Measurements from ENCODE around the gene CEP131.
A peak's percentile ranks its signal among the peaks of the same experiment; 100 is the strongest.
"Not testable (repeated sequence)": the region's sequence is repeated elsewhere in the genome, so short reads cannot be mapped to it uniquely, and the experiment has no call there.

Gene CEP131

DNA sequence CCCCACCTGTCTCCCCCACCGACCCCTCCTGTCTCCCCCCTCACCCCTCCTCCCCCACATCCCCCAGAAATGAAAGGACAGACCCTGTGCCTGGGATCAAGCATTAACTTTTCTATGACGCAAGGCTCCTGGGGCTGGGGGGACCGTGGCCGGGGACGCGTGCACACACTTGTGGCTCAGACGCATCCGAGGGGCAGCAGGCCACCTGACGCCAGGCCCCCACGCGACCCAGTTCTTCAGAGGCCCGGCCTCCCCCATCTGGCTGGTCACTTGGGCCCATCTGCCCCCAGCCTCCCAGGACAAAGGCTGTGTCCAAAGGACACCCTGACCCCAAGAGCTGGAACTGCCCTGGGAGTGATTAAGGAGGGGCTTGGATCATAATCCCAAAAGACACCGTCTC, 71.5 kb downstream of the CEP131 start:
- DNase-seq (ENCODE audit: low read depth): no peak

DNA sequence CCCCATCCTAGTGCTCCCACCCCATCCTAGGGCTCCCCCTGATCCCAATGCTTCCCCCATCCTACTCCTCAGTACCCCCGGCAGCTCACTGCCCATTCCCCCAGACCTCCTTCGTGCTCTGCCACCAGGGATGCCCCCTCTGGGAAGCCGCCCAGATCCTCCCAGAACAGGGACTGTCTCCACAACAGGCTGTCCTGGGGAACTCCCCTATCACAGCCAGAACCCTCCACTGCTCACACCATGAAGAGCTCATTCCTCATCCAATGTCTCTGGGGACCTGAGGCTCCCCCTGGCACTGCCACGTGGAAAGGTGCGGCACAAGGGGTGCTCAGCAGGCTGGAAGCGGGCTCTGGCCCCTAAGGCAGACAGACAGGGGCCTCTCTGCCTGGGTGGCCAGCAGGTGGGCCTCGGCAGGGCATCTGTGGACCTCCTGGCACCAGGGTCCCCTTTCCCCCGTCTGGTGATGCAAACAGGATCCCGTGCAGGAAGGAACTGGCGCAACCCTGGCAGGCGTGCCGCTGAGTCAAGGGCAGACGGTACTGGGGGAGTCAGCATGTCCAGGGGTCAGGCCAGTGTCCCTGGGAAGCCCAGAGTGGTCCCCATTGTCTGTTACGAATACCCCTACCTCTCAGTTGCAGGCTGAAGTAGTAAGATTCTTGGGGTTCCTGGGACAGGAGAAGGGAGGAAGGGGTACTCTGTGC, 72.2 kb downstream of the CEP131 start:
- no peak for DNase-seq (ENCODE audit: low read depth)

DNA sequence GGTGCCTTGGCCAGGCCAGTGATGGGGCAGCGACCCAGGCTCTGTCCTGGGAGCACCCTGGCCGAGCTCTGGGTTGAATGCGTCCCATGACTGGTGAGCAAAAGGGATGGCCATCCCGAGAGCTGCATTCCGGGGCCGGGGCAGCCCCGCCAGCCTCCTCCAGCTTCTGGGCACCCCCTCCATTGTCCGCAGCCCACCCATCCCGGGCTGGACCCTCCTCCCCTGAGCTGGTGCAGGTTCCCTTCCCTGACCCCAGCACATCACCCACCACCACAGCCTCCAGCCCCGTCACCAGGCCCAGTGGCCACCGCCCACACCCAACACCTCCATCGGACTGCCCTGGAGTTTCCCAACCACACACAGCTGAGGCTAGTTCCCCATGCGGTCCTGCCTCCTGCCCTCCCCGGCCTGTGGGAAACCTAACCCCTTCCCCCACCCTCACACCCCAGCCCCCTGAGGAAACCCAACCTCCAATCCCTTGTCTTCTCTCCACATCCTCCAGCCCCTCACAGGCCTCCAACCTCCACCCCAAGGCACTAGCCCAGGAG, 73.7 kb downstream of the CEP131 start:
- no peak for DNase-seq (ENCODE audit: low read depth)

DNA sequence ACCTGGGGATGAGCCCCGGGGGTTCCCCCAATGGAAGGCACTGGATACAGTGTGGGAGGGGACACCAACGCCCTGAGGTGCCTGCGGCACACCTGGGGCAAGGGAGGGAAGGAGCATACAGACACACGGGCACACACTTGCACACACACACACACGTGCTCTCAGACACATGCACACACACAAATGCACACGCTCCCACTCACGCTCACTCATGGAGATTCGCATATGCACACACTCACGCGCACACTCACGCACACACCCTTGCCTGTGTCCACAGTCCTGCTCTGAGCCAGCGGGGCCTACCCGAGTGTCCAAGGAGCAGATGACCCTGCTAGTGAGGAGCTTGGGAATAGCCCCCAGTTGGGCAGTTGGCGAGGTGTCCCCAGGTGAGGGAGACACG, 74.2 kb downstream of the CEP131 start:
- DNase-seq (ENCODE audit: low read depth): no peak

DNA sequence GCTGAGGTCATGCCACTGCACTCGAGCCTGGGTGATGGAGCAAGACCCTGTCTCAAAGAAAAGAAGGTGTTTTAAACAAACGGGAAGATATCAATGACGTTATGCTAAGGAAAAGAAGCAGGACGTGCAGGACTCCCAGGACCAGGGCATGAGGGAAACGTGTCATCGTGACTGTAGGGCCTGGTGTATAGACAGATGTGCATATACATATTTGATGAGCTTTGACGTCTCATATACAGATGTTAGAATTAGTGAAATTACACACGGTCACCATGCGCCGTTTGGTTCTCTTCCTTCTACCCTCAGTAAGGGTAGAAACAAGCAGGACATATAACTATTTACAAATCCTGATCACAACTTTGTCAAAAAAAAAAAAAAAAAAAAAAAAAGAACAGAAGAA, 75.1 kb downstream of the CEP131 start:
- DNase-seq (ENCODE audit: low read depth): no peak

DNA sequence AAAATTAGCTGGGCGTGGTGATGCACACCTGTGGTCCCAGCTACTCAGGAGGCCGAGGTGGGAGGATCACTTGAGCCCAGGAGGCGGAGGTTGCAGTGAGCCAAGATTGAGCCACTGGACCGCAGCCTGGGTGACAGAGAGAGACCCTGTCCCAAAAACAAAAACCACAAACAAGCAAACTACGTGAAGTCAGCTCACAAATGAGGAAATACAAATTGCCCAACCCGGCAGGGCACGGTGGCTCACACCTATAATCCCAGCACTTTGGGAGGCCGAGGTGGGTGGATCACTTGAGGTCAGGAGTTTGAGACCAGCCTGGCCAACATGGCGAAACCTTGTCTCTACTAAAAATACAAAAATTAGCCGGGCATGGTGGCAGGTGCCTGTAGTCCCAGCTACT, 76.6 kb downstream of the CEP131 start:
- not testable (repeated sequence) for DNase-seq (ENCODE audit: low read depth)

DNA sequence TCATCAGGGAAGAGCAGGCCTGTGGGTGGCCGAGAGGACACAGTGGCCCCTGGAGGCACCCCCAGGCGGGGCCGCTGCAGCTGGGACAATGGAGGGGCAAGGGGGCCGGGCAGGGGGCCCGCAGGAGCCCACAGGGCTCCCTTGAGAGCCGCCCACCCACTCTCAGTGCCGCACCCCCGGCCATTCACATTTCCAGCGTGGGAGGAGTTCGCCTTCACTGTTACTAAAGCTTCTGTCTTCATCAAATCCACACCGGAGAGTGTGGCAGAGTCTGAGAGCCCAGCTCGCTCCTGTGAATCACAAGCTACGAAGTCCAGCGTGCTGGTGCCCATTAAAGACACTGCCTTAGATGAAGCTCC, 78.4 kb downstream of the CEP131 start:
- DNase-seq (ENCODE audit: low read depth): no peak

DNA sequence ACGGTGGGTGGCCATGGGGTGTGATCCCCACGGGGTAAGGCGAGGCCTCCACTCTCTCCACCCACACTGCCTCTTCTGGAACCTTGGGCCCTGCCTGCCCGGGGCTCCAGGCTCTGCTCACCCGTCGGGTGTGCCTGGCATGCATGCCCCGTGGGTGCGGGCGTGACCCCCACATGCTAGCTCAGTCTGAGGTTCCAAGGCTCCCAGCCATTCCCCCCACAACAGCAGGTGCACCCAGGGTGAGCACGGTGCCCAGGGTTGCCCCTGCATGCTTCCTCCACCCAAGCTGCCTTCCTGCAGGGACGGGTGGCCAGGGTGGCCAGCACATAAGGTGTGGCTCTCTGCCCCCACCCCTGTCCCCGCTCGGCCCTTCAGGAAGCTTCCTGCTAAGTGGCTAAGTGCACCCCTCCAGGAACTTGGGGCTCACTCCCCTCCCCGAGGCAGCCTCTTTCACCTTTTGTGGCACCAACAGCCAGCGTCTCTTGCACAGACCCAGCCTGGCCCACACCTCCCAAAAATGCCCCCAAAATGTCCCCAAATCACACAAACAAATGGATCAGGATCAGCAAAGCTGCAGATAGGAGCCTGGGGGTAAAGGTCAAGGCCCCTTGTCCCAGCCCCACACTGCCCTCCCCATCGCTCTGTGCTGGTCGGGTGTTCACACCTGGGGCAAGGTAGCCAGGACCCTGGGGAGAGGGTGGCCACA, 78.9 kb downstream of the CEP131 start:
- DNase-seq (ENCODE audit: low read depth): no peak

DNA sequence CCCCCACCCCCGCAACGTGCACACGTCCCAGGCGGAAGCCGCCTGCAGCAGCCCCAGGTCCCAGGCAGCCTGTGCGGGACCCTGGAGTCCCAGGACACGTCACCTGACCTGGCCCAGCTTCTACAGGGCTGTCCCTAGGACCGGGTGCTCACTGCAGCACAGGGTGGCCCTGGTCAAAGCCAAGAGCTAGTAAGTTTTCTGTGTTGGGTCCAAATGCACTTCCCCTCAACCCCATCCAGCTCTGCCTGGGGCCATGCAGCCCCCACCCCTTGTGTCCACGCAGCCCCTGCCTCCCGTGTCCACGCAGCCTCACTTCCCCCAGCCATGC, 79.6 kb downstream of the CEP131 start:
- no peak for DNase-seq (ENCODE audit: low read depth)

DNA sequence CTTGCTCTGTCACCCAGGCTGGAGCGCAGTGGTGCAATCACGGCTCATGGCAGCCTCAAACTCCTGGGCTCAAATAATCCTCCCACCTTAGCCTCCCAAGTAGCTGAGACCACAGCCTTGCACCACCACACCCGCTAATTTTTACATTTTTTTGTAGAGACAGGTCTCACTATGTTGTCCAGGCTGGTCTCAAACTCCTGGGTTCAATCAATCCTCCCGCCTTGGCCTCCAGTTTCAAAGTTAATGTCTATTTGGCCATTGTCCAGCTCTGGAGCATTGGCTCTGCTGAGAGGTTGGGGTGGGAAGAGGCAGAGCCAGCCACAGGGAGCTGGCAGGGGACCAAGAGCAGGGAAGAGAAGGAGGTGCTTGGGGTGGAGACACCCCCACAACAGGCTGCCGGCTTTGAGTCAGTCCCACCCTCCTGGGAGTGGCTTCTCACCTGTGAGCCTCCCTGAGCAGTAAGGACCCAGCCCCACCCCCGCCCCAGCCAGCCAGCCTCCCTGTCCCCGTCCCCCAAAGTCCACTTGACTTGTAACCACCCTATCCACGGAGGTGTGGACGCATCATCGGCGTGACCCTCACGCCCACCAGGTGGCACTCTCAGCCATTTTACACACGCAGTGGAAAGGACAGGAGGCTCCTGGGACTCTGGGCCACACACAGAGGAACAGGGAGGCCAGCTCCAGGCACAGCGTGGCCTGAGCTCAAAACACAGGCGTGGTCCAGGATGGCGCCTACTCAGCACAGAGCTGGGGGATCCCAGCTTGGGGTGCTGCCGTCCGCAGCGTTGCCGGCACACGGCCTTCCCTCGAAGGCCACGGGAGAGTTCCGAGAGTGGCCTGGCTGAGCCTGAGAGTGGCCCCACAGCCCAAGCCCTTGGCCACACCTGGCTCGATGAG, 80.2 kb downstream of the CEP131 start:
- DNase-seq (ENCODE audit: low read depth): peak; percentile 32

DNA sequence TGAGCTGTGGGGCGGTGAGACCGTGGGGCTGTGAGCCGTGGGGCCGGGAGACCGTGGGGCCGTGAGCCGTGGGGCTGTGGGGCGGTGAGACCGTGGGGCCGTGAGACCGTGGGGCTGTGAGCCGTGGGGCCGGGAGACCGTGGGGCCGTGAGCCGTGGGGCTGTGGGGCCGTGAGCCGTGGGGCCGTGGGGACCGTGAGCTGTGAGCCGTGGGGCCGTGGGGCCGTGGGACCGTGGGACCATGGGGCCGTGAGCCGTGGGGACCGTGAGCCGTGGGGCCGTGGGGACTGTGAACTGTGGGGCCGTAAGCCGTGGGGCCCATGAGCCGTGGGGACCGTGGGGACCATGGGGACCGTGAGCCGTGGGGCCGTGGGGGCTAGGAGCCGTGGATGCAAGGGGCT, 82.1 kb downstream of the CEP131 start:
- DNase-seq (ENCODE audit: low read depth): no peak

DNA sequence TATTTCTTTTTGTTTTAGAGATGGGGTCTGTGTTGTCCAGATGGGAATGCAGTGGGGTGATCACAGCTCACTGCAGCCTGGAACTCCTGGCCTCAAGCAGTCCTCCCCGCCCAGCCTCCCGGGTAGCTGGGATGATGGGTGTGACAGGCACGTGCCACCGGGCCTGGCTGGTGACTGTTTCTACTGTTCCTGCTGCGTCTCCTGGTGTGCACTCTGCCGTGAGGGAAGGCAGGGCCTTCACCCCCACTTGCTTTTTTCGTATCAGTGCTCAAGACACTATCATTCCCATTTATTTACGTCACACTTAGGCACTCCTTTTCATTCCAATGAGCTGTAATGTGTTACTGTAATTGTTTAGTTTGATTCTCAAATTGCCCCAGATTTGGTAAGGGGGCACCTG, 82.7 kb downstream of the CEP131 start:
- DNase-seq (ENCODE audit: low read depth): no peak
